NCI-H2171 (cell line): ENCODE measurements around the gene ZNF467.

Experiments
- DNase-seq: peaks from one replicate; lab custom pipeline; 2025; lab: John Stamatoyannopoulos, UW

ZNF467 gene

GRCh38 chr7:149770728-149771636 is 2.4 kb downstream of the ZNF467 start:
- DNase-seq = peak; percentile 91

- DNase-seq = no peak
These were observed 3.5 kb downstream of the ZNF467 start for GRCh38 chr7:149769915-149770314.

- no peak for DNase-seq
These were observed 4.5 kb downstream of the ZNF467 start for GRCh38 chr7:149768931-149769330.

GRCh38 chr7:149767068-149767467 is 6.3 kb downstream of the ZNF467 start:
- DNase-seq = no peak

- no peak for DNase-seq
These were observed 7.2 kb downstream of the ZNF467 start for GRCh38 chr7:149766135-149766675.

GRCh38 chr7:149765399-149766121 is 7.8 kb downstream of the ZNF467 start:
- no peak for DNase-seq

- no peak for DNase-seq
These were observed 8.6 kb downstream of the ZNF467 start for GRCh38 chr7:149764481-149765398.

GRCh38 chr7:149763563-149764240 is 9.7 kb downstream of the ZNF467 start:
- no peak for DNase-seq

GRCh38 chr7:149762610-149763009 is 10.8 kb downstream of the ZNF467 start:
- no peak for DNase-seq

- no peak for DNase-seq
These were observed 11.3 kb downstream of the ZNF467 start for GRCh38 chr7:149762089-149762488.

- DNase-seq = no peak
These were observed 12.1 kb downstream of the ZNF467 start for GRCh38 chr7:149761307-149761706.

- no peak for DNase-seq
These were observed 12.8 kb downstream of the ZNF467 start for GRCh38 chr7:149760538-149760937.

GRCh38 chr7:149759093-149759860 is 14.1 kb downstream of the ZNF467 start:
- no peak for DNase-seq

GRCh38 chr7:149753375-149754233 is 19.8 kb downstream of the ZNF467 start:
- no peak for DNase-seq

GRCh38 chr7:149752646-149753045 is 20.7 kb downstream of the ZNF467 start:
- DNase-seq = no peak

- no peak for DNase-seq
These were observed 22.2 kb downstream of the ZNF467 start for GRCh38 chr7:149751043-149751775.

- no peak for DNase-seq
These were observed 23.1 kb downstream of the ZNF467 start for GRCh38 chr7:149750122-149750845.
